DMS 273 treated with DMSO at 0.1 percent for 48 hours (cell line): Measurements from ENCODE around the gene ZNF740.
"Not testable (repeated sequence)": the region's sequence is repeated elsewhere in the genome, so short reads cannot be mapped to it uniquely, and the experiment has no call there.

Source experiments
- DNase-seq: peaks from one replicate; lab custom pipeline; 2025; lab: John Stamatoyannopoulos, UW

The ZNF740 gene

GRCh38 chr12:53194973-53195372, 14.5 kb downstream of the ZNF740 start:
- DNase-seq = no peak

GRCh38 chr12:53195516-53196420, 15.2 kb downstream of the ZNF740 start:
- no peak for DNase-seq

GRCh38 chr12:53196486-53196885, 16.0 kb downstream of the ZNF740 start:
- DNase-seq = no peak

GRCh38 chr12:53197011-53197640, 16.6 kb downstream of the ZNF740 start:
- no peak for DNase-seq

GRCh38 chr12:53198486-53199110, 18.1 kb downstream of the ZNF740 start:
- DNase-seq = no peak

- no peak for DNase-seq
Measured at GRCh38 chr12:53199700-53200099, 19.2 kb downstream of the ZNF740 start.

- no peak for DNase-seq
Measured at GRCh38 chr12:53200107-53200457, 19.6 kb downstream of the ZNF740 start.

- DNase-seq = no peak
Measured at GRCh38 chr12:53200458-53201176, 20.1 kb downstream of the ZNF740 start.

GRCh38 chr12:53201177-53201541, 20.6 kb downstream of the ZNF740 start:
- no peak for DNase-seq

- DNase-seq = no peak
Measured at GRCh38 chr12:53201639-53202038, 21.1 kb downstream of the ZNF740 start.

GRCh38 chr12:53202316-53202715, 21.8 kb downstream of the ZNF740 start:
- not testable (repeated sequence) for DNase-seq

GRCh38 chr12:53204351-53204750, 23.8 kb downstream of the ZNF740 start:
- no peak for DNase-seq

- DNase-seq = no peak
Measured at GRCh38 chr12:53205747-53206419, 25.4 kb downstream of the ZNF740 start.

- no peak for DNase-seq
Measured at GRCh38 chr12:53207042-53207441, 26.5 kb downstream of the ZNF740 start, which contains the start of gene ITGB7. TSS of gene ITGB7 (minus strand) at chr12:53207251. CDS start at chr12:53200443, 6,808 bp downstream.

GRCh38 chr12:53208435-53208834, 27.9 kb downstream of the ZNF740 start:
- no peak for DNase-seq

GRCh38 chr12:53208877-53209463, 28.4 kb downstream of the ZNF740 start:
- DNase-seq = no peak

- no peak for DNase-seq
Measured at GRCh38 chr12:53210843-53211242, 30.3 kb downstream of the ZNF740 start.

GRCh38 chr12:53211476-53212381, 31.2 kb downstream of the ZNF740 start:
- no peak for DNase-seq

GRCh38 chr12:53212931-53213330, 32.4 kb downstream of the ZNF740 start:
- DNase-seq = no peak

- DNase-seq = peak; percentile 6
Measured at GRCh38 chr12:53213348-53213747, 32.8 kb downstream of the ZNF740 start.
